ENCODE measurements around the gene KAT5.

- no peak for TF ChIP-seq CTCF (IDR thresholded peaks at IDR 0.05)
- TF ChIP-seq POLR2A (IDR thresholded peaks at IDR 0.05) = no peak
Measured at GRCh38 chr11:65742353-65742752, 30.3 kb downstream of the KAT5 start.

Data from tibial nerve (tissue), 3 donors.